CD1c-positive myeloid dendritic cell (primary cell): ENCODE measurements around the gene PLCB1.
"Not testable (repeated sequence)": the region's sequence is repeated elsewhere in the genome, so short reads cannot be mapped to it uniquely, and the experiment has no call there.

ENCODE experiments used
- DNase-seq: peaks from one replicate; pipeline ENCODE4 v3.0.0-alpha.2; 2016; ENCODE audit errors: extremely low spot score

PLCB1 gene

GRCh38 chr20:8402798-8403197, 270.7 kb downstream of the PLCB1 start:
- DNase-seq: no peak

- DNase-seq: peak; percentile 11
Observed at GRCh38 chr20:8404912-8405635, 273.0 kb downstream of the PLCB1 start.

GRCh38 chr20:8406391-8406790, 274.3 kb downstream of the PLCB1 start:
- DNase-seq: no peak

- no peak for DNase-seq
Observed at GRCh38 chr20:8408587-8409307, 276.7 kb downstream of the PLCB1 start.

GRCh38 chr20:8413691-8414090, 281.6 kb downstream of the PLCB1 start:
- no peak for DNase-seq

GRCh38 chr20:8414586-8415274, 282.7 kb downstream of the PLCB1 start:
- no peak for DNase-seq

- DNase-seq: no peak
Observed at GRCh38 chr20:8421981-8422380, 289.9 kb downstream of the PLCB1 start.

GRCh38 chr20:8423482-8423881, 291.4 kb downstream of the PLCB1 start:
- no peak for DNase-seq

- DNase-seq: no peak
Observed at GRCh38 chr20:8424010-8424409, 291.9 kb downstream of the PLCB1 start.

- peak; percentile 26 for DNase-seq
Observed at GRCh38 chr20:8425016-8425415, 292.9 kb downstream of the PLCB1 start.

GRCh38 chr20:8425802-8426201, 293.7 kb downstream of the PLCB1 start:
- DNase-seq: no peak

- DNase-seq: peak; percentile 68
Observed at GRCh38 chr20:8427419-8428040, 295.5 kb downstream of the PLCB1 start.

GRCh38 chr20:8428988-8429387, 296.9 kb downstream of the PLCB1 start:
- no peak for DNase-seq

- DNase-seq: no peak
Observed at GRCh38 chr20:8431538-8432434, 299.7 kb downstream of the PLCB1 start.

GRCh38 chr20:8432435-8433148, 300.5 kb downstream of the PLCB1 start:
- no peak for DNase-seq

- peak; percentile 56 for DNase-seq
Observed at GRCh38 chr20:8433291-8433690, 301.2 kb downstream of the PLCB1 start.

- DNase-seq: peak; percentile 58
Observed at GRCh38 chr20:8434326-8434876, 302.3 kb downstream of the PLCB1 start.

GRCh38 chr20:8435285-8436035, 303.4 kb downstream of the PLCB1 start:
- peak; percentile 39 for DNase-seq

GRCh38 chr20:8436938-8437337, 304.9 kb downstream of the PLCB1 start:
- not testable (repeated sequence) for DNase-seq

GRCh38 chr20:8438748-8439147, 306.7 kb downstream of the PLCB1 start:
- no peak for DNase-seq
